ENCODE data around the gene VKORC1.

VKORC1 gene

DNA sequence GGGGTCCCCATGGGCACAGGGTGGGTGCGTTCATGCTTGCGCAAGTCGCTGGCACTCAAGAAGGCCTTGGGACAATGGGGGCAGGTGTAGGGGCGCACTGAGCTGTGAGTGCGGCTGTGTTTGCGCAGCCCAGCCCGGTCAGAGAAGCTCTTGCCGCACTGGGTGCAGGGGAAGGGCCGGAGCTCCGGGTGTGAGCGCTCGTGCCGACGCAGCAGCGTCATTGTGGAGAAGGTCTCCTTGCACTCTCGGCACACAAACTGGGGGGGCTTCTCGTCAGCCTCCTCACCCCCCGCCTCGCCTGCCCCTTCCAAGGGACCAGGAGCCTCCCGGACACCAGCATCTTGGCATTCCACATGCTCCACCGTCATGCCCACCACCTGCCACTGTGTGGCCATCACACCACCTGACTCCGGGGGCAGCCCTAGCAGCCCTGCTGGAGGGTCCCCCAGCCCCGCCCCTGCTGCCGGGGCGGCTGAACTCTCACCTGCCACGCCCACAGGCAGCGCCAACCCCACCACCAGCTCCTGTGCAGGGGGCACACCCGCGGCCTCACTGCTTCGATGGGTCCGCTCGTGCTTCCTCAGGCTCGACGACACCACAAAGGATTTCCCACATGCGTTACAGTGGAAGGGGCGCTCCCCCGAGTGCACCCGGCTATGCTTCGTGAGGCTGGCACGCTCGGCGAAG, 33.3 kb downstream of the VKORC1 start:
- no peak for DNase-seq

- DNase-seq: no peak
Observed at GRCh38 chr16:31055613-31056012, 39.0 kb downstream of the VKORC1 start.

DNA sequence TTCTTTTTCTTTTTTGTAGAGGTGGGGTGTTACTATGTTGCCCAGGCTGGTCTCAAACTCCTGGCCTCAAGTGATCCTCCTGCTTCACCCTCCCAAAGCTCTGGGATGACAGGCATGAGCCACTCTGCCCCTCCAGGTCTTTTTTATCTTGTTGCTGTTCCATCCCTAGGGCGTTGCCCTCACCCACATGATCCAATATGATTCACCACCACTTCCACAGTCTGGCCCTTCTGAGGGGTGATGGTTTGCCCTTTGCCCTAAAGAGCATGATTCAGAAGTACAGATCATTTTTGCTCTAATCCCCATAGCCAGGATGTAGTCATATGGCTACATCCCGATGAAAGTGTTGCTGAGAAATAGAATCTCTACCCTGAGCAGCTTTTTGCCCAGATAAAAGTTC, 42.5 kb downstream of the VKORC1 start:
- no peak for DNase-seq

DNA sequence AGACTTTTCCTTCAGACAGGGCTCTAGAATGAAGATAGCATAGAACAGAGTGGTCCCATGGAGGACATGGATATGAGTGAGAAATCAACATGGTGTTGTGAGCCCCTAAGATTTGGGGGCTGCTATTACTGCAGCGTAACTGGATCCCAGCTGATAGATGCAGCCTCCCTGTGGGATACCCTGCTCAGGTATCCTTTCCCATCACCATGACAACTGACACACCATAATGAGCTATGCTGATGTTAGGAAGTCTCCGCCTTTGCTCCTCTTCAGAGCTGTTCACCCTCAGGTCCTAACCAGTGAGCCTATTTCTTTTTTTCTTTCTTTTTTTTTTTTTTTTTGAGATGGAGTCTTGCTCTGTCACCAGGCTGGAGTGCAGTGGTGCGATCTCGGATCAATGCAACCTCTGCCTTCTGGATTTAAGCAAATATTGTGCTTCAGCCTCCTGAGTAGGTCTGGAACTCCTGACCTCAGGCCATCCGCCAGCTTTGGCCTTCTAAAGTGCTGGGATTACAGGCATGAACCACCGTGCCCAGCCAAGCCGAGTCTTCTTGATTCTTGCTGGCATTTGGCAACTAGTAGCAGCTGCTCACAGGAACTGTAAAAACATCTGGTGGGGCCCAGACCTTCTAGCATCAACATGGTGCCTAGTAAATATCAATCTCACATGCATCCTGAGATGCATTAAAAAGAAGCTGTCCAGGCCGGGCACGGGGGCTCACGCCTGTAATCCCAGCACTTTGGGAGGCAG, 44.1 kb downstream of the VKORC1 start:
- DNase-seq: no peak

GRCh38 chr16:31043898-31044481, 50.6 kb downstream of the VKORC1 start:
- no peak for DNase-seq

GRCh38 chr16:31043352-31043751, 51.2 kb downstream of the VKORC1 start:
- no peak for DNase-seq

- no peak for DNase-seq
Observed at GRCh38 chr16:31042866-31043265, 51.7 kb downstream of the VKORC1 start.
